GM23338 (cell line): ENCODE measurements around the gene TYSND1. TPM values are rescaled to one million over a fixed set of nuclear protein-coding genes. Genes with fewer than 3 reads are reported as not detected.

ENCODE experiments used
- ATAC-seq: fragments of 200-7000 bp; cut with Tn5 transposase; 3 replicates; pipeline ENCODE4 v1.9.1; 2020
- DNase-seq: peaks from one replicate; pipeline ENCODE4 v3.0.0-alpha.2; 2015; ENCODE audit warnings: low spot score
- H2AFZ ChIP-seq: fragments of 200-600 bp; sonication (generic); 2 replicates; pipeline ENCODE4 v1.8.0; 2016; ENCODE audit warnings: antibody characterized with exemption, mild to moderate bottlenecking, moderate library complexity
- H3F3A ChIP-seq: fragments of 200-600 bp; sonication (generic); replicated peaks from 2 replicates; pipeline ENCODE4 v1.8.0; 2017; ENCODE audit warnings: antibody characterized with exemption, mixed run types, low read depth
- H3K27ac ChIP-seq: fragments of 200-600 bp; sonication (generic); 2 replicates; pipeline ENCODE4 v1.6.1; 2016; ENCODE audit warnings: low read depth
- H3K27me3 ChIP-seq: fragments of 200-600 bp; sonication (generic); 2 replicates; pipeline ENCODE4 v1.8.0; 2016; ENCODE audit warnings: mild to moderate bottlenecking, mixed run types, moderate library complexity; ENCODE audit not compliant: insufficient read depth
- H3K36me3 ChIP-seq: fragments of 200-600 bp; sonication (generic); 2 replicates; pipeline ENCODE4 v1.8.0; 2016; ENCODE audit warnings: mild to moderate bottlenecking; ENCODE audit not compliant: insufficient read depth
- H3K4me1 ChIP-seq: fragments of 200-600 bp; sonication (generic); 2 replicates; pipeline ENCODE4 v1.8.0; 2016; ENCODE audit warnings: mild to moderate bottlenecking, moderate library complexity; ENCODE audit not compliant: insufficient read depth
- H3K4me2 ChIP-seq: fragments of 200-600 bp; sonication (generic); 2 replicates; pipeline ENCODE4 v1.7.1; 2017; ENCODE audit warnings: mixed run types
- H3K4me3 ChIP-seq: fragments of 200-600 bp; sonication (generic); 2 replicates; pipeline ENCODE4 v1.6.1; 2016; ENCODE audit warnings: mixed run types
- H3K79me2 ChIP-seq: fragments of 200-600 bp; sonication (generic); replicated peaks from 2 replicates; pipeline ENCODE4 v1.8.0; 2017; ENCODE audit warnings: mild to moderate bottlenecking; ENCODE audit not compliant: insufficient read depth
- H3K9me2 ChIP-seq: fragments of 200-600 bp; sonication (generic); 2 replicates; pipeline ENCODE4 v1.8.0; 2017; ENCODE audit not compliant: insufficient read depth
- H4K20me1 ChIP-seq: fragments of 200-600 bp; sonication (generic); replicated peaks from 2 replicates; pipeline ENCODE4 v1.8.0; 2017; ENCODE audit warnings: mild to moderate bottlenecking; ENCODE audit not compliant: insufficient read depth
- H3K27ac Mint-ChIP-seq: 2 replicates; pipeline ENCODE4 v1.8.0; 2020; ENCODE audit warnings: inconsistent platforms, mild to moderate bottlenecking, moderate library complexity, mixed read lengths
- H3K27me3 Mint-ChIP-seq: 3 replicates; pipeline ENCODE4 v1.8.0; 2022; ENCODE audit warnings: low read depth, mild to moderate bottlenecking, moderate library complexity, mixed read lengths, inconsistent platforms; ENCODE audit not compliant: insufficient read depth, poor library complexity
- H3K36me3 Mint-ChIP-seq: 3 replicates; pipeline ENCODE4 v1.8.0; 2021; ENCODE audit warnings: low read depth, mild to moderate bottlenecking, inconsistent platforms, moderate library complexity, mixed read lengths
- H3K4me1 Mint-ChIP-seq: 3 replicates; pipeline ENCODE4 v1.8.0; 2020; ENCODE audit warnings: mild to moderate bottlenecking, inconsistent platforms, mixed read lengths
- H3K4me3 Mint-ChIP-seq: 3 replicates; pipeline ENCODE4 v1.8.0; 2021; ENCODE audit warnings: moderate library complexity, mild to moderate bottlenecking, inconsistent platforms, mixed read lengths
- H3K9me3 Mint-ChIP-seq: 3 replicates; pipeline ENCODE4 v1.8.0; 2020; ENCODE audit warnings: moderate library complexity, mild to moderate bottlenecking, inconsistent platforms, mixed read lengths
- CREB1 ChIP-seq: fragments of 250-450 bp; sonication (Bioruptor Pico); IDR thresholded peaks from 2 replicates; pipeline ENCODE4 v1.5.0; 2020; ENCODE audit warnings: low read depth, mild to moderate bottlenecking, moderate library complexity
- EZH2 ChIP-seq: fragments of 200-600 bp; sonication (generic); IDR thresholded peaks from one replicate; pipeline ENCODE4 v1.8.0; 2017; ENCODE audit warnings: antibody characterized with exemption, mild to moderate bottlenecking, low read depth; ENCODE audit not compliant: unreplicated experiment
- EZH2phosphoT487 ChIP-seq: fragments of 200-600 bp; sonication (generic); IDR thresholded peaks from one replicate; pipeline ENCODE4 v1.8.1; 2018; ENCODE audit warnings: antibody characterized with exemption; ENCODE audit not compliant: unreplicated experiment
- JUNB ChIP-seq: IDR thresholded peaks from one replicate; pipeline ENCODE4 v1.6.1; 2016; ENCODE audit warnings: antibody characterized with exemption; ENCODE audit not compliant: unreplicated experiment
- NANOG ChIP-seq: IDR thresholded peaks from 2 replicates; pipeline ENCODE4 v1.6.1; 2016; ENCODE audit warnings: antibody characterized with exemption, borderline replicate concordance
- POLR2AphosphoS5 ChIP-seq: IDR thresholded peaks from 2 replicates; pipeline ENCODE4 v1.6.1; 2016; ENCODE audit warnings: antibody characterized with exemption, low read depth
- STAT1 ChIP-seq: IDR thresholded peaks from one replicate; pipeline ENCODE4 v1.6.1; 2016; ENCODE audit warnings: antibody characterized with exemption; ENCODE audit not compliant: unreplicated experiment
- ZNF114 ChIP-seq: fragments of 250-450 bp; sonication (Bioruptor Pico); IDR thresholded peaks from 2 replicates; pipeline ENCODE4 v1.5.0; 2020; ENCODE audit warnings: mild to moderate bottlenecking, moderate library complexity
- ZNF331 ChIP-seq: fragments of 250-450 bp; sonication (Bioruptor Pico); IDR thresholded peaks from 2 replicates; pipeline ENCODE4 v1.5.0; 2020; ENCODE audit warnings: low read depth, mild to moderate bottlenecking, moderate library complexity
- polyA plus RNA-seq: library from polyadenylated mRNA; unstranded; fragments of >200 nt; fragmentation: Nextera tagmentation; extraction: Ambion mirVana; gene quantifications from 2 replicates; pipeline ENCODE4 v1.2.1, GENCODE V29; 2016
- total RNA-seq: library from RNA; depleted of rRNA; stranded (reverse); fragments of >200 nt; shearing (Covaris generic); gene quantifications from 2 replicates; pipeline ENCODE4 v1.2.3, GENCODE V29; 2014
- TF ChIP-seq, protein P1 (sequence below), 2 experiments: fragments of 200-600 bp in 1 of 2; sonication (generic) in 1 of 2; conservative IDR thresholded peaks; 2 replicates each; pipeline versions ENCODE4 v1.5.1 to v1.6.1; 2016 to 2017; ENCODE audit warnings: antibody characterized with exemption in 2 of 2, low read depth in 2 of 2, mild to moderate bottlenecking in 2 of 2, moderate library complexity in 1 of 2
- TF ChIP-seq, protein P2 (sequence below): fragments of 250-450 bp; sonication (Bioruptor Pico); IDR thresholded peaks from 2 replicates; pipeline ENCODE4 v1.5.0; 2020; ENCODE audit warnings: mild to moderate bottlenecking, moderate library complexity
- TF ChIP-seq, protein P3 (sequence below): IDR thresholded peaks from one replicate; pipeline ENCODE4 v1.6.1; 2018; ENCODE audit warnings: antibody characterized with exemption; ENCODE audit not compliant: unreplicated experiment
- TF ChIP-seq, protein P4 (sequence below): IDR thresholded peaks from 2 replicates; pipeline ENCODE4 v1.6.1; 2016; ENCODE audit warnings: antibody characterized with exemption

Gene TYSND1
- total and polyA plus RNA-seq, 2 experiments from 2014 or later: 5.2 to 19.5 TPM

DNA sequence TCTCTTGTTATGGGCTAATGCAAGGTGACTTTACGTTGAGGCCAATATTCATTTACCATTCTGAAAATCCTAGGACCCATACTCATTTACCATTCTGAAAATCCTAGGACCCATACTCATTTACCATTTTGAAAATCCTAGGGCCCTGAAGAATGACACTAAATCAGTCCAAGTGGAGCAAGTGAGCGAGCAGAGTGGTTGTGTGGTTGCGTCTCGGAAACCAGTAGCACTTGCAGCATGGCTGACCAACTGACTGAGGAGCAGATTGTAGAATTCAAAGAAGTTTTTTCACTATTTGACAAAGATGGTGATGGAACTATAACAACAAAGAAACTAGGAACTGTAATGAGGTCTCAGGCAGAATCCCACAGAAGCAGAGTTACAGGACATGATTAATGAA lies 16.9 kb upstream of the TYSND1 start:
- H4K20me1 ChIP-seq: peaks cover 62% of the 10 kb centered on the region
- TF ChIP-seq STAT1 (no peak), EZH2phosphoT487 (no peak), CREB1 (CRISPR knock-in tag) (no peak), EZH2 (no peak), ZNF114 (CRISPR knock-in tag) (no peak), JUNB (no peak), NANOG (no peak), ZNF331 (CRISPR knock-in tag) (no peak), POLR2AphosphoS5 (no peak)
- TF ChIP-seq, protein P1, sequence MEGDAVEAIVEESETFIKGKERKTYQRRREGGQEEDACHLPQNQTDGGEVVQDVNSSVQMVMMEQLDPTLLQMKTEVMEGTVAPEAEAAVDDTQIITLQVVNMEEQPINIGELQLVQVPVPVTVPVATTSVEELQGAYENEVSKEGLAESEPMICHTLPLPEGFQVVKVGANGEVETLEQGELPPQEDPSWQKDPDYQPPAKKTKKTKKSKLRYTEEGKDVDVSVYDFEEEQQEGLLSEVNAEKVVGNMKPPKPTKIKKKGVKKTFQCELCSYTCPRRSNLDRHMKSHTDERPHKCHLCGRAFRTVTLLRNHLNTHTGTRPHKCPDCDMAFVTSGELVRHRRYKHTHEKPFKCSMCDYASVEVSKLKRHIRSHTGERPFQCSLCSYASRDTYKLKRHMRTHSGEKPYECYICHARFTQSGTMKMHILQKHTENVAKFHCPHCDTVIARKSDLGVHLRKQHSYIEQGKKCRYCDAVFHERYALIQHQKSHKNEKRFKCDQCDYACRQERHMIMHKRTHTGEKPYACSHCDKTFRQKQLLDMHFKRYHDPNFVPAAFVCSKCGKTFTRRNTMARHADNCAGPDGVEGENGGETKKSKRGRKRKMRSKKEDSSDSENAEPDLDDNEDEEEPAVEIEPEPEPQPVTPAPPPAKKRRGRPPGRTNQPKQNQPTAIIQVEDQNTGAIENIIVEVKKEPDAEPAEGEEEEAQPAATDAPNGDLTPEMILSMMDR (conservative IDR thresholded peaks at IDR 0.05; ENCODE audit: low read depth in 2 of 2): no peak
- TF ChIP-seq, protein P2, sequence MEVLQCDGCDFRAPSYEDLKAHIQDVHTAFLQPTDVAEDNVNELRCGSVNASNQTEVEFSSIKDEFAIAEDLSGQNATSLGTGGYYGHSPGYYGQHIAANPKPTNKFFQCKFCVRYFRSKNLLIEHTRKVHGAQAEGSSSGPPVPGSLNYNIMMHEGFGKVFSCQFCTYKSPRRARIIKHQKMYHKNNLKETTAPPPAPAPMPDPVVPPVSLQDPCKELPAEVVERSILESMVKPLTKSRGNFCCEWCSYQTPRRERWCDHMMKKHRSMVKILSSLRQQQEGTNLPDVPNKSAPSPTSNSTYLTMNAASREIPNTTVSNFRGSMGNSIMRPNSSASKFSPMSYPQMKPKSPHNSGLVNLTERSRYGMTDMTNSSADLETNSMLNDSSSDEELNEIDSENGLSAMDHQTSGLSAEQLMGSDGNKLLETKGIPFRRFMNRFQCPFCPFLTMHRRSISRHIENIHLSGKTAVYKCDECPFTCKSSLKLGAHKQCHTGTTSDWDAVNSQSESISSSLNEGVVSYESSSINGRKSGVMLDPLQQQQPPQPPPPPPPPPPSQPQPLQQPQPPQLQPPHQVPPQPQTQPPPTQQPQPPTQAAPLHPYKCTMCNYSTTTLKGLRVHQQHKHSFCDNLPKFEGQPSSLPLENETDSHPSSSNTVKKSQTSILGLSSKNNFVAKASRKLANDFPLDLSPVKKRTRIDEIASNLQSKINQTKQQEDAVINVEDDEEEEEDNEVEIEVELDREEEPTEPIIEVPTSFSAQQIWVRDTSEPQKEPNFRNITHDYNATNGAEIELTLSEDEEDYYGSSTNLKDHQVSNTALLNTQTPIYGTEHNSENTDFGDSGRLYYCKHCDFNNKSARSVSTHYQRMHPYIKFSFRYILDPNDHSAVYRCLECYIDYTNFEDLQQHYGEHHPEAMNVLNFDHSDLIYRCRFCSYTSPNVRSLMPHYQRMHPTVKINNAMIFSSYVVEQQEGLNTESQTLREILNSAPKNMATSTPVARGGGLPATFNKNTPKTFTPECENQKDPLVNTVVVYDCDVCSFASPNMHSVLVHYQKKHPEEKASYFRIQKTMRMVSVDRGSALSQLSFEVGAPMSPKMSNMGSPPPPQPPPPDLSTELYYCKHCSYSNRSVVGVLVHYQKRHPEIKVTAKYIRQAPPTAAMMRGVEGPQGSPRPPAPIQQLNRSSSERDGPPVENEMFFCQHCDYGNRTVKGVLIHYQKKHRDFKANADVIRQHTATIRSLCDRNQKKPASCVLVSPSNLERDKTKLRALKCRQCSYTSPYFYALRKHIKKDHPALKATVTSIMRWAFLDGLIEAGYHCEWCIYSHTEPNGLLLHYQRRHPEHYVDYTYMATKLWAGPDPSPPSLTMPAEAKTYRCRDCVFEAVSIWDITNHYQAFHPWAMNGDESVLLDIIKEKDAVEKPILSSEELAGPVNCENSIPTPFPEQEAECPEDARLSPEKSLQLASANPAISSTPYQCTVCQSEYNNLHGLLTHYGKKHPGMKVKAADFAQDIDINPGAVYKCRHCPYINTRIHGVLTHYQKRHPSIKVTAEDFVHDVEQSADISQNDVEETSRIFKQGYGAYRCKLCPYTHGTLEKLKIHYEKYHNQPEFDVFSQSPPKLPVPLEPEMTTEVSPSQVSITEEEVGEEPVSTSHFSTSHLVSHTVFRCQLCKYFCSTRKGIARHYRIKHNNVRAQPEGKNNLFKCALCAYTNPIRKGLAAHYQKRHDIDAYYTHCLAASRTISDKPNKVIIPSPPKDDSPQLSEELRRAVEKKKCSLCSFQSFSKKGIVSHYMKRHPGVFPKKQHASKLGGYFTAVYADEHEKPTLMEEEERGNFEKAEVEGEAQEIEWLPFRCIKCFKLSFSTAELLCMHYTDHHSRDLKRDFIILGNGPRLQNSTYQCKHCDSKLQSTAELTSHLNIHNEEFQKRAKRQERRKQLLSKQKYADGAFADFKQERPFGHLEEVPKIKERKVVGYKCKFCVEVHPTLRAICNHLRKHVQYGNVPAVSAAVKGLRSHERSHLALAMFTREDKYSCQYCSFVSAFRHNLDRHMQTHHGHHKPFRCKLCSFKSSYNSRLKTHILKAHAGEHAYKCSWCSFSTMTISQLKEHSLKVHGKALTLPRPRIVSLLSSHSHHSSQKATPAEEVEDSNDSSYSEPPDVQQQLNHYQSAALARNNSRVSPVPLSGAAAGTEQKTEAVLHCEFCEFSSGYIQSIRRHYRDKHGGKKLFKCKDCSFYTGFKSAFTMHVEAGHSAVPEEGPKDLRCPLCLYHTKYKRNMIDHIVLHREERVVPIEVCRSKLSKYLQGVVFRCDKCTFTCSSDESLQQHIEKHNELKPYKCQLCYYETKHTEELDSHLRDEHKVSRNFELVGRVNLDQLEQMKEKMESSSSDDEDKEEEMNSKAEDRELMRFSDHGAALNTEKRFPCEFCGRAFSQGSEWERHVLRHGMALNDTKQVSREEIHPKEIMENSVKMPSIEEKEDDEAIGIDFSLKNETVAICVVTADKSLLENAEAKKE: no peak
- TF ChIP-seq, protein P3, sequence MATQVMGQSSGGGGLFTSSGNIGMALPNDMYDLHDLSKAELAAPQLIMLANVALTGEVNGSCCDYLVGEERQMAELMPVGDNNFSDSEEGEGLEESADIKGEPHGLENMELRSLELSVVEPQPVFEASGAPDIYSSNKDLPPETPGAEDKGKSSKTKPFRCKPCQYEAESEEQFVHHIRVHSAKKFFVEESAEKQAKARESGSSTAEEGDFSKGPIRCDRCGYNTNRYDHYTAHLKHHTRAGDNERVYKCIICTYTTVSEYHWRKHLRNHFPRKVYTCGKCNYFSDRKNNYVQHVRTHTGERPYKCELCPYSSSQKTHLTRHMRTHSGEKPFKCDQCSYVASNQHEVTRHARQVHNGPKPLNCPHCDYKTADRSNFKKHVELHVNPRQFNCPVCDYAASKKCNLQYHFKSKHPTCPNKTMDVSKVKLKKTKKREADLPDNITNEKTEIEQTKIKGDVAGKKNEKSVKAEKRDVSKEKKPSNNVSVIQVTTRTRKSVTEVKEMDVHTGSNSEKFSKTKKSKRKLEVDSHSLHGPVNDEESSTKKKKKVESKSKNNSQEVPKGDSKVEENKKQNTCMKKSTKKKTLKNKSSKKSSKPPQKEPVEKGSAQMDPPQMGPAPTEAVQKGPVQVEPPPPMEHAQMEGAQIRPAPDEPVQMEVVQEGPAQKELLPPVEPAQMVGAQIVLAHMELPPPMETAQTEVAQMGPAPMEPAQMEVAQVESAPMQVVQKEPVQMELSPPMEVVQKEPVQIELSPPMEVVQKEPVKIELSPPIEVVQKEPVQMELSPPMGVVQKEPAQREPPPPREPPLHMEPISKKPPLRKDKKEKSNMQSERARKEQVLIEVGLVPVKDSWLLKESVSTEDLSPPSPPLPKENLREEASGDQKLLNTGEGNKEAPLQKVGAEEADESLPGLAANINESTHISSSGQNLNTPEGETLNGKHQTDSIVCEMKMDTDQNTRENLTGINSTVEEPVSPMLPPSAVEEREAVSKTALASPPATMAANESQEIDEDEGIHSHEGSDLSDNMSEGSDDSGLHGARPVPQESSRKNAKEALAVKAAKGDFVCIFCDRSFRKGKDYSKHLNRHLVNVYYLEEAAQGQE: no peak
- TF ChIP-seq, protein P4, sequence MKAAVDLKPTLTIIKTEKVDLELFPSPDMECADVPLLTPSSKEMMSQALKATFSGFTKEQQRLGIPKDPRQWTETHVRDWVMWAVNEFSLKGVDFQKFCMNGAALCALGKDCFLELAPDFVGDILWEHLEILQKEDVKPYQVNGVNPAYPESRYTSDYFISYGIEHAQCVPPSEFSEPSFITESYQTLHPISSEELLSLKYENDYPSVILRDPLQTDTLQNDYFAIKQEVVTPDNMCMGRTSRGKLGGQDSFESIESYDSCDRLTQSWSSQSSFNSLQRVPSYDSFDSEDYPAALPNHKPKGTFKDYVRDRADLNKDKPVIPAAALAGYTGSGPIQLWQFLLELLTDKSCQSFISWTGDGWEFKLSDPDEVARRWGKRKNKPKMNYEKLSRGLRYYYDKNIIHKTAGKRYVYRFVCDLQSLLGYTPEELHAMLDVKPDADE: no peak
- peaks cover 2% of the 10 kb centered on the region for H3K27me3 Mint-ChIP-seq
- H3K36me3 Mint-ChIP-seq: peaks cover 23% of the 10 kb centered on the region; the same call in 2 of the 3 replicates
- 0 out of 2 replicates have a peak, but pooled peaks cover 7% of the 10 kb centered on the region for H3K36me3 ChIP-seq
- DNase-seq (no peak), ATAC-seq (no peak)
- no peak overlapping the region for H3K4me3 ChIP-seq
- no peak overlapping the region for H3K27ac ChIP-seq
- H3K4me2 ChIP-seq: no peak overlapping the region
- H3K9me2 ChIP-seq: no peaks in the 10 kb centered on the region
- no peak overlapping the region for H3K4me3 Mint-ChIP-seq
- H2AFZ ChIP-seq: no peak overlapping the region
- H3K79me2 ChIP-seq: peaks cover 94% of the 10 kb centered on the region
- H3K27me3 ChIP-seq: no peaks in the 10 kb centered on the region
- no peak overlapping the region for H3K27ac Mint-ChIP-seq
- H3F3A ChIP-seq: no peaks in the 10 kb centered on the region
- peaks cover 9% of the 10 kb centered on the region for H3K4me1 ChIP-seq
- H3K4me1 Mint-ChIP-seq: peaks cover 13% of the 10 kb centered on the region; the same call in 2 of the 3 replicates
- no peaks in the 10 kb centered on the region for H3K9me3 Mint-ChIP-seq
